ENCODE measurements around the gene UAP1. TPM values are rescaled to one million over a fixed set of nuclear protein-coding genes. Genes with fewer than 3 reads are reported as not detected.

Gene UAP1
- polyA plus RNA-seq, 1 donor from 2014 or later: 40.1 TPM

GRCh38 chr1:162617513-162617912 is 56.0 kb downstream of the UAP1 start:
- Histone ChIP-seq H3K27ac (ENCODE audit: low read length) (no peak overlapping the region), H3K4me2 (ENCODE audit: low read length) (no peak overlapping the region), H3K79me2 (replicated peaks; ENCODE audit: insufficient read depth, low read length) (no peaks in the 10 kb centered on the region), H2AFZ (ENCODE audit: low read depth, low read length) (no peak overlapping the region), H3K27me3 (ENCODE audit: insufficient read depth, low read depth, low read length) (no peaks in the 10 kb centered on the region), H3K4me3 (ENCODE audit: low read length) (no peak overlapping the region), H3K36me3 (ENCODE audit: insufficient read depth, low read length) (no peaks in the 10 kb centered on the region), H3F3A (ENCODE audit: insufficient read depth, low read length, poor library complexity, severe bottlenecking) (no peaks in the 10 kb centered on the region), H3K9ac (ENCODE audit: low read length) (no peak overlapping the region), H3K9me3 (ENCODE audit: low read length) (no peaks in the 10 kb centered on the region), H3K9me2 (ENCODE audit: insufficient read depth, low read length) (no peaks in the 10 kb centered on the region), H4K20me1 (ENCODE audit: insufficient read depth) (no peaks in the 10 kb centered on the region)
- no peak for TF ChIP-seq POLR2AphosphoS5 (IDR thresholded peaks at IDR 0.05)
- no peak for TF ChIP-seq EZH2 (IDR thresholded peaks at IDR 0.05; ENCODE audit: borderline replicate concordance, insufficient read depth, low read length, poor library complexity, severe bottlenecking)
- TF ChIP-seq SMC3 (conservative IDR thresholded peaks at IDR 0.05; ENCODE audit: poor library complexity): no peak
- no peak for TF ChIP-seq TAF1 (IDR thresholded peaks at IDR 0.05; ENCODE audit: low read depth)
- TF ChIP-seq RAD21 (conservative IDR thresholded peaks at IDR 0.05): no peak
- TF ChIP-seq EP300 (conservative IDR thresholded peaks at IDR 0.05; ENCODE audit: poor library complexity, severe bottlenecking): no peak
- TF ChIP-seq CTCF (IDR thresholded peaks at IDR 0.05; ENCODE audit: poor library complexity, severe bottlenecking): no peak
- no peak for TF ChIP-seq MXI1 (conservative IDR thresholded peaks at IDR 0.05; ENCODE audit: poor library complexity, severe bottlenecking)
- TF ChIP-seq, protein P1, sequence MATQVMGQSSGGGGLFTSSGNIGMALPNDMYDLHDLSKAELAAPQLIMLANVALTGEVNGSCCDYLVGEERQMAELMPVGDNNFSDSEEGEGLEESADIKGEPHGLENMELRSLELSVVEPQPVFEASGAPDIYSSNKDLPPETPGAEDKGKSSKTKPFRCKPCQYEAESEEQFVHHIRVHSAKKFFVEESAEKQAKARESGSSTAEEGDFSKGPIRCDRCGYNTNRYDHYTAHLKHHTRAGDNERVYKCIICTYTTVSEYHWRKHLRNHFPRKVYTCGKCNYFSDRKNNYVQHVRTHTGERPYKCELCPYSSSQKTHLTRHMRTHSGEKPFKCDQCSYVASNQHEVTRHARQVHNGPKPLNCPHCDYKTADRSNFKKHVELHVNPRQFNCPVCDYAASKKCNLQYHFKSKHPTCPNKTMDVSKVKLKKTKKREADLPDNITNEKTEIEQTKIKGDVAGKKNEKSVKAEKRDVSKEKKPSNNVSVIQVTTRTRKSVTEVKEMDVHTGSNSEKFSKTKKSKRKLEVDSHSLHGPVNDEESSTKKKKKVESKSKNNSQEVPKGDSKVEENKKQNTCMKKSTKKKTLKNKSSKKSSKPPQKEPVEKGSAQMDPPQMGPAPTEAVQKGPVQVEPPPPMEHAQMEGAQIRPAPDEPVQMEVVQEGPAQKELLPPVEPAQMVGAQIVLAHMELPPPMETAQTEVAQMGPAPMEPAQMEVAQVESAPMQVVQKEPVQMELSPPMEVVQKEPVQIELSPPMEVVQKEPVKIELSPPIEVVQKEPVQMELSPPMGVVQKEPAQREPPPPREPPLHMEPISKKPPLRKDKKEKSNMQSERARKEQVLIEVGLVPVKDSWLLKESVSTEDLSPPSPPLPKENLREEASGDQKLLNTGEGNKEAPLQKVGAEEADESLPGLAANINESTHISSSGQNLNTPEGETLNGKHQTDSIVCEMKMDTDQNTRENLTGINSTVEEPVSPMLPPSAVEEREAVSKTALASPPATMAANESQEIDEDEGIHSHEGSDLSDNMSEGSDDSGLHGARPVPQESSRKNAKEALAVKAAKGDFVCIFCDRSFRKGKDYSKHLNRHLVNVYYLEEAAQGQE (IDR thresholded peaks at IDR 0.05; ENCODE audit: borderline replicate concordance): no peak

DNA sequence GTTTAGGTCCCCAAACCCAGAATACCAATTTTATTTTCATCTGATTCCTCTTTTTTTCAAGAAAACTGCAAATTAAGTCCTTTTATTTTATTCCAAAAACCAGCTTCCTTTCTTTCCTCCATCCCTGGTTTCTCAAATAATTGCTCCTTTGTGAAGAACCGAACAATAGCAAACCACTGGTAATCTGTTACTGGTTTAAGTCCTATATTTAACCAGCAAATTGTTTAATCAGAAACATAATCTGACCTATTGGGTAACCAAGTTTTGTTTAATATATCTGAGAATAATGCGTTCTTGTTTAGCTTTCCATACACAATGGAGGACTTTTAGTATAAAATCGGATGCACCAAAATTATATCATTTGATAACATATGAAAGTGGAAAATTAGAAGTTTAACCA is 57.6 kb downstream of the UAP1 start:
- no peak overlapping the region for H3K9ac ChIP-seq (ENCODE audit: low read length)
- no peak overlapping the region for H3K27ac ChIP-seq (ENCODE audit: low read length)
- H3K27me3 ChIP-seq (ENCODE audit: insufficient read depth, low read depth, low read length): no peaks in the 10 kb centered on the region
- H3K4me3 ChIP-seq (ENCODE audit: low read length): no peak overlapping the region
- TF ChIP-seq MXI1 (conservative IDR thresholded peaks at IDR 0.05; ENCODE audit: poor library complexity, severe bottlenecking) (no peak), EP300 (conservative IDR thresholded peaks at IDR 0.05; ENCODE audit: poor library complexity, severe bottlenecking) (no peak), SMC3 (conservative IDR thresholded peaks at IDR 0.05; ENCODE audit: poor library complexity) (no peak), CTCF (IDR thresholded peaks at IDR 0.05; ENCODE audit: poor library complexity, severe bottlenecking) (no peak), TAF1 (IDR thresholded peaks at IDR 0.05; ENCODE audit: low read depth) (no peak), POLR2AphosphoS5 (IDR thresholded peaks at IDR 0.05) (no peak), RAD21 (conservative IDR thresholded peaks at IDR 0.05) (no peak), EZH2 (IDR thresholded peaks at IDR 0.05; ENCODE audit: borderline replicate concordance, insufficient read depth, low read length, poor library complexity, severe bottlenecking) (no peak)
- TF ChIP-seq, protein P1 (IDR thresholded peaks at IDR 0.05; ENCODE audit: borderline replicate concordance): no peak
- no peak overlapping the region for H2AFZ ChIP-seq (ENCODE audit: low read depth, low read length)
- H3F3A ChIP-seq (ENCODE audit: insufficient read depth, low read length, poor library complexity, severe bottlenecking): no peaks in the 10 kb centered on the region
- no peaks in the 10 kb centered on the region for H3K79me2 ChIP-seq (replicated peaks; ENCODE audit: insufficient read depth, low read length)
- no peaks in the 10 kb centered on the region for H3K9me2 ChIP-seq (ENCODE audit: insufficient read depth, low read length)
- H3K4me2 ChIP-seq (ENCODE audit: low read length): no peak overlapping the region
- no peaks in the 10 kb centered on the region for H3K36me3 ChIP-seq (ENCODE audit: insufficient read depth, low read length)
- H3K9me3 ChIP-seq (ENCODE audit: low read length): no peaks in the 10 kb centered on the region
- no peaks in the 10 kb centered on the region for H4K20me1 ChIP-seq (ENCODE audit: insufficient read depth)
